Activated CD4-positive, alpha-beta T cell treated with anti-CD3 and anti-CD28 coated beads for 24 hours (primary cell): Measurements from ENCODE around the gene PTCH2.
"Not testable (repeated sequence)": the region's sequence is repeated elsewhere in the genome, so short reads cannot be mapped to it uniquely, and the experiment has no call there.

ENCODE experiments used
- DNase-seq, 2 donors: peaks; one replicate each; pipeline ENCODE4 v3.0.0-alpha.2; 2020; ENCODE audit warnings: low read depth in 2 of 2

The PTCH2 gene

DNA sequence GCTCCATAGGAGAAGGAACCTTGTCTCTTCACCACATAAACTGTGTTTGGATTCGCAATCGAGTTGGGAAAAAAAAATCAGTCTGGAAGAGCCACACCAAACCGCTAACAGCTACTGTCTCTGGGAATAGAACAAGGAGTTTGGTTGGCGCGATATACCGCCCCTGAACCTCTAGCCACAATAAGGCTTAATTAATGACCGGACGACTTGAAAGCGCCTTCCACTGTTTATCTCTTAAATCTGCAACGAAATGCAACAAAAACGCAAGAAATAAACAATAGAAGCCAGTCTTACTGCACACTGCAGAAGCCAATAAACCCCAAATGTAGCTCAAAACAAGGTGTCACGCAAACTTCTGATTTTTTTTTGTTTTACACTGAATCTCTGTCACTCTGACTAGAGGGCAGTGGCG lies 23.9 kb downstream of the PTCH2 start:
- DNase-seq = no peak

DNA sequence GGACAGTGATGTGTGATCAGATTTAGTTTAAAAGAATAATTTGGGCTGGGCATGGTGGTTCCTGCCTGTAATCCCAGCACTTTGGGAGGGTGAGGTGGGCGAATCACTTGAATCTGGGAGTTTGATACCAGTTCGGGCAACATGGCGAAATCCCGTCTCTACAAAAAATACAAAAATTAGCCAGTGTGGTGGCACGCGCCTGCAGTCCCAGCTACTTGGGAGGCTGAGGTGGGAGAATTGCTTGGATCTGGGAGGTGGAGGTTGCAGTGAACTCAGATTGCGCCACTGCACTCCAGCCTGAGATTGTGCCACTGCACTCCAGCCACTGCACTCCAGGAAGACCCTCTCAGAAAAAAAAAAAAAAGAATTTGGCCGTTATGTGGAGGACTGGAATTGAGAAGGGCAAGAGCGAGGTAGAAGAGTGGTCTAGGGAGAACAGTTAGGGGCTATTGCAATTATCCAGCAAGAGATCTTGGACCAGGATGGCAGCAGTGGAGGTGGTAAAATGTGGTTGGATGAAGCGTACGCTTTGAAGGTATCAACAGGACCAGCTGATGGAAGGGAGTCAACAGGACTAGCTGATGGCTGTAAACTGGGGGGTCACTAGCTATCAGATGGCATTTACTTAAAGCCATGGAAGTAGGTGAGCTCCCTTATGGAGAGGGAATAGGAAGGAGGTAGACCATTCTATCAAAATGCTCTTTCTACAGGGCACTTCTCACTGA lies 25.1 kb downstream of the PTCH2 start:
- no peak for DNase-seq

DNA sequence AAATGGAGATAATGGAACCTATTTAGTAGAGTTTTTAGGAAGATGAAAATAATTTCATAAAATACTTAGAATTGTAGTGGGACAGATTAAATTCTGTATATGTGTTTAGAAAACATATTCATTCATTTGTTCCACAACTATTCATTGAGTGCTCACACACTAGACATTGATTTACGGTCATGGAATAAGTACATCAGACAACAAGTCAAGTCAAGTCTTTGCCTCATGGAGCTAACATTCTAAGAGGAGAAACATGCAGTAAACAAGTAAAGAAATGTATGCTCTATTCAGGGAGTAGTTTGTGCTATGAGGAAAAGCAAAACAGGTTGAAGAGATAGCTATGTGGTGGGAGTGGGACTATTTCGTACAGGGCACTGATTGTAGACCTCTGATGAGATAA lies 25.7 kb downstream of the PTCH2 start:
- DNase-seq = no peak

DNA sequence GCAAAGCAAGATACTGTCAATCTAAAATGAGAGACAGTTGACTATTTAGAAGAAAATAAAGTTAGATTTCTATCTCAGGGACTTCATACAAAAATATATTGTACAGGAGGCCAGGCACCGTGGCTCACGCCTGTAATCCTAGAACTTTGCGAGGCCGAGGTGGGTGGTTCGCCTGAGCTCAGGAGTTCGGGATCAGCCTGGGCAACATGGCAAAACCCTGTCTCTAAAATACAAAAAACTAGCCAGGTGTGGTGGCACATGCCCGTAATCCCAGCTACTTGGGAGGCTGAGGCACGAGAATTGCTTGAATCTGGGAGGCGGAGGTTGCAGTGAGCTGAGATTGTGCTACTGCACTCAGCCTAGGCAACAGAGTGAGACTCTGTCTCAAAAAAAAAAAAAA lies 27.1 kb downstream of the PTCH2 start:
- DNase-seq = not testable (repeated sequence)

DNA sequence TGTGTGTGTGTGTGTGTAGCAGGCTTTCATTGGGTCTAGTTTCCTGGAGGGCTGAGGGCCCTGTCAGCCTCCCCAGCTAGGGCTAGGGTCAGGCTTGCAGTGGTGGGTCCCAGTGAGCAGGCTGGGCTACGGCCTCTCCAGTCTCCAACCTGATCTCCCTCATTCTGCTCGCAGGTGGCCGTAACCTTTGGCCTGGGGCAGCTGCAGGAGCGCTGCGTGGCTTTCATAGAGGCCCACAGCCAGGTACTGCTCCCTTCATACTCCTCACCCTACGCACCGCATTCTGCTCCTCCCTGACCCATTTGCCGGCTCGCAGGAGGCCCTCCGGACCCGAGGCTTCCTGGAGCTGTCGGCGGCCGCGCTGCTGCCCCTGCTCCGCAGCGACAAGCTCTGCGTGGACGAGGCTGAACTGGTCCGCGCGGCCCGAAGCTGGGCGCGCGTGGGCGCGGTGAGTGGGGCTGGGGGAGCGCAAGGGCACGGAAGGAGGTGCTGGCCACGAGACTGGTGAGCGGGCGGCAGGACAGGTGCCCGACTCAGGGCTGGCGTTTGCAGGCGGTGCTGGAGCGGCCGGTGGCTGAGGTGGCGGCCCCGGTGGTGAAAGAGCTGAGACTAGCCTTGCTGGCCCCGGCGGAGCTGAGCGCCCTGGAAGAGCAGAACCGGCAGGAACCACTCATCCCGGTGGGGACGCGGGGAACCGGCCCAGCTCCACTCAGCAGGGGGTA lies 30.1 kb downstream of the PTCH2 start:
- no peak for DNase-seq

DNA sequence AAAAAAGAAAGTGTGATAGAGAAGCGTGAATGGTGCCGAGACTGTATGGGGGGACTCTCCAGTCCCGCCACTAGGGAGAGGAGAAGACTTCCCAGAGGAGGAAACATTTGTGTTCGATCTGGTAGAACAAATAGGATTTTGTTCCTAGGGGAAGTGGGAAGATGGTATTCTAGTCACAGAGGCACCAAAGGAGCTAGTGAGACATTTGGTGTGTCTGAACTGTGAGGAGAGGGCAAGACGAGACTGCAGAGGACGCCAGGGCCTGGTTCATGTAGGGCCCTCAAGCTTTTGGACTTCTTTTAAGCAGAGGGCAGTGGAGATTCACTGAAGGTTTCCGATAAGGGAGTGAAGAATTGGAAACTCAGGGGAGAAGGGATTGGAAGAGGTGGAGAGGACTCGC lies 31.8 kb downstream of the PTCH2 start:
- no peak for DNase-seq

DNA sequence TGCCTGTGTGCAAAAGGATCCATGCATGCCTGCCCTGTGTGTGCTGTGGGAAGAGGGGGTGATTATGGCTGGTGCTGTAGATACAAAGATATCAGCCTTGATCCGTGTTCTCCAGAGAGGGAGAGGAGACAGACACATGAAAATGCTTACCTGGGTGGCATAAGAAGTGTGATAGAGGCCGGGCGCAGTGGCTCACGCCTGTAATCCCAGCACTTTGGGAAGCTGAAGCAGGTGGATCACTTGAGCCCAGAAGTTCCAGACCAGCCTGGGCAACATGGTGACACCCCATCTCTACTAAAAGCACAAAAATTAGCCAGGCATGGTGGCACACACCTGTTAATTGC lies 32.3 kb downstream of the PTCH2 start:
- DNase-seq = not testable (repeated sequence)

DNA sequence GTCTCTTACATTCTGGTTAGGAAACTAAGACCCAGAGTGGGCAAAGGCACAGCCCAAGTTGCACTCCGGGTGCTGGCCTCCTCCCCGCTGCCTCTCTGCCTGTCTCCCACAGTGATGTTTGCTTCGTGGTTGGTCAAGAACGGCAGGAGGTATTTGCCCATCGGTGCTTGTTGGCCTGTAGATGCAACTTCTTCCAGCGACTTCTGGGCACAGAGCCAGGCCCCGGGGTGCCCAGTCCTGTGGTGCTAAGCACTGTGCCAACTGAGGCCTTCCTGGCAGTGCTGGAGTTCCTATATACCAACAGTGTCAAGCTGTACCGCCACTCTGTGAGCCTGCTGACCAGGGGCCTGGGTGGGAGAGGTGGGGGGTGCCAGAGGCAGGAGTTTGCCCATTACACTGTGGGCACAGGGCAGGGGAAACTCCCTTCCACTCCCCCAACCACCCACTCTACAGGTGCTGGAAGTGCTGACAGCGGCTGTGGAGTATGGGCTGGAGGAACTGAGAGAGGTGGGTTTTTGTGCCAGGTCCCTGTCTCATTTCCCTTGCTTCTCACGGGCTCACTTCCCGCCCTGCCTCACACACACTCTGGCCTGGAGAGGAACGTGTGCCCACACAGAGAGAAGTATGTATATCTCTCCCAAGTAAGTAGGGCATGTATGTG lies 32.8 kb downstream of the PTCH2 start:
- no peak for DNase-seq

DNA sequence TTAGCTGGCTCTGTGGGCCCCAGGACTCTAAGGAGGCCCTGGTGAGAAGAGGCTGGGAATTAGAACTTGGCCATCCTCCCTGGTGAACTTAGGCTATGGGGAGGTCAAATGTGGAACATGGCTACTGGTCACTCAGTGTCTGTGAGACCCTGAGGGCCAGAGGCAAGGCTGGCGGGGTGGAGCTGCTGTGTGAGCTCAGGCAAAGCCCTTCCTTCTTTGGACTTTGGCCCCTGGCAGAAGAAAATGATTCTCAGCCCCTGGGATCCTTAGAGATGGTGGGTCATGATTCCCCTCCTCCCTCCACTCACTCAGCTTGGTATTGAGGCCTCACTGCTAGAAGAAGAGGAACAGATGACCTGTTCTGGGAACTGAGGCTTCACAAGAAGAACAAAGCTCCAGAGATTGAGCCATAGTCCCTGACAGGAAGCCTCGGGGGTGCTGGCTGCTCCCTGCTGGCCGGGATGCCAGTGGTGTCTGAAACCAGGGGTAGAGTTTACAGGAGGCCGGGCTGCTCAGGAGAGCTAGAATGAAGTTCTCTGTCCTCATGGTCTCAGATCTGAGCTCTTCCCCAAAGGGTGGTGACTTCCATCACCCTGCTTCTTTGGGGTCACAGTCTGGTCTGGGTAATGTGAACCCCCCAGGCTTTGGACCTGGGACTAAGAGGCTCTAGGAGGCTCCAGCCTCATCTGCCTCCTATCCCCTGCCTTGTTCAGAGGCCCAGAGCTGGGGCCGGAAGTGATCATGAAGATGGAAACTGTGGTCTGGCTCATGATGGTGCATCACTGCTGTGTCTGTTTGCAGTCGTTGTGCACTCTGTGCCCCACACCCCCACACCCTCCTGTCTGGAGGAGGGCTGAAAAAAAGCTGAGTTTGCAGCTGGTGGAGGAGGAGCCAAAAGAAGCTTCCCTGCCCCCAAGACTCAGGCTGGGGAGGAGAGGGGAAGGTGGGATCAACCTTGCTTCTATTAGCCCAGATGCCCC lies 33.8 kb downstream of the PTCH2 start:
- DNase-seq = peak; percentile 74 to 84

DNA sequence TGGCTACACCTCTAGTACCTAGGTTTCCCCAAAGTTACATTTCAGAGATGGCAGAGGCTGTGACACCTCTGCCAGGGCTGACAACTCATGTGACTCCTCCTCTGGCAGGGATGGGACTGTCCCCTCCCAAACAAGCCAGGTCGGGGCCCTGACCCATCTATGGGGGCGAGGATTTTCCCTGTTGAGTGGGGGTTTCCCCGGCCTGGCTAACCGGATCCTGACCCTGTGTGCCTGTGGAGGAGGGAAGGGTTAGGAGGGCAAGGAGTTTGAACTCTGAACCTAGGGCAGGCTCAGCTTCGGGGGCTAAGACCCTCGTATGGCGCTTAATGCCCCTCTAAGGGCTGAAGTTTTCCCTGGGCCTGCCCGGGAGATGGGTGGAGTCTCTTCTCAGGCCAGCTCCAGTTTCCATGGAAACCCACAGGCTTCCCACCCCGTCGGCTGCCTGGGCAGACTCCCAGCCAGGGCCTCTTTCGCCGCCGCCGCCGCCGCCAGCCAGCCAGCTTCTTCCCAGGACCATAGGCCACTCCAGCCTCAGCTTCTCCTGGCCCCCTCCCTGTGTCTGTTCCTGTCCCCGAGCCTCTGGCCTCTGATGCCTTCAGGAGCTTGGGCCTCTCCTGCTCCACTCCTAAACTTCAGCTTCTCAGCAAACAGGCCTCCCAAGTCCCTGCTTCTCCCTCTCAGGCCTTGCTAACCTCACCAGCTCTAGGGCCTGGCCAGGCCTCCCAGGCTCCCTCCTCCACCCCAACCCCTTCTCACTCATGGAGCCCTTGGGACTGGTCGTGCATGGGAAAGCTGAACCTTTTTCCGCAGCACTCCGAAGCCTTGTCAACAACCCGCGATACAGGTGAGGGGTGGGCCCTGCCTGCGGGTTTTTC lies 34.8 kb downstream of the PTCH2 start, which contains the start of gene BTBD19:
Gene BTBD19 (plus strand): TSS at position 461 of the 875 bp plus-strand sequence. CDS start 298 bp downstream, at position 759.
- peak in 1 of 2 donors; percentile 69 for DNase-seq

DNA sequence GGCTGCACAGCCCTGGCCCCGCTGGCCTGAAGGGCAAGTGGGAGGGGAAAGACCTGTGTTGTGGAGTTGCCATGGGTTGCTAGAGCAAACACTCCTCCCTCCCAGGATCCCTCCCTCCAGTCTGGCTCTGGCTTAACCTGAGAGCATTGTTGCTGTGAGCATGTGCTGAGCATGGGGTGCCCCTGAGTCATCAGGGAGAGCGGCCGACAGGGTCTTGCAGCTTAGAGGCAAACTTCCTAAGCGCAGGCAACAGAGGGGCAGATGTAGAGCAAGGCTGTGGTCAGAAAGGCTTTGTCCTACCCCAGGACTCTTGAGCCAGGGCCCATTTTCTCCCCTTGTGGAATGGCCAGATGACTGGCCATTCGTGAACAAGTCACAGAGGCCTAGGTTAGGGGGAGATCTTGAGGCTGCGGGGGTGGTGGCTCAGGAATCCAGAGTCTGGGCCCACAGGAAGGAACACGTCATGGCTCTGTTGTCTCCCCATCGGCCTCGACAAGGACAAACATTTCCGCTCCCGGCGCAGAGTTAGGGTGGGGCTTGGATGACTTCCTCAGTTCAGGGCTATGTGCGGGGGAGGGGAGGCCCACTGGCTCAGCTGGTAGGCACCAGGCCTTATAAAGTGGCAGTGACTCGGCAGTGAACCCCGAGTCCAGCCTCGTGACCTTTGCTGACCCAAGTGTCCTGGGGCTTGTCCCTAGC lies 35.5 kb downstream of the PTCH2 start:
- DNase-seq = peak; percentile 75 to 85

DNA sequence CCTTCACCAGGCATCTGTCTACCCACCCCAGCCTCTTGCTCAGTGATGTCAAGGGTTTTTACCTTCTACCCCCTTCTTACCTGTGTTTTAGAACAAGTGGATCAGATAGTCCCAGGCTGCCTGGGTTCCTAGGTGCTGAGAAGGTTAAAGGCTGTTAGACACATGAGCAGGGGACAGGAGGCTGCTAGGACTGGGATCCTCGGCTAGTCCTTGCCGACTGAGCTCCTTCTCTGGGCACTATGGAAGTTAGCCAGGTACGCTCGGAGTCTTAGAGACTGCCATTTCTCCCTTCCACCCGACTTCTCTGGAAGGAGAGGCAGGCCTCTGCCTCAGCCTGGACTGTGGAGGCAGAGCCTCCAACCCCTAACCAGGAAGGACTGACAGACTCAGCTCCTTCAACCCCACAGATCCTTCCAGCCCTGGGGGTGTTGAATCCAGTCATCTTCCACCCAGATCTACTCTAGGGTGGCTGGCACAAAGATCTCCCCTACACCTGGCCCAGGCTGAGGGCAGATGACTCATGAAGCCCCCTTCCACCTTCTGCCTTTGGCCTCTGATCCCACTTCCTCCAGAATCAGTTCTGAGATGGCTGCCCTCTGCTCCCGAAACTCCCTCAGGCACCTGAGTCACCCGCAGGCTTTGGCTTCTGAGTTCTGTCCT lies 36.2 kb downstream of the PTCH2 start, which contains the start of gene DYNLT4:
Gene DYNLT4 (minus strand): TSS at position 648 of the 660 bp plus-strand sequence. CDS start 683 bp downstream, outside the sequence.
- no peak for DNase-seq

DNA sequence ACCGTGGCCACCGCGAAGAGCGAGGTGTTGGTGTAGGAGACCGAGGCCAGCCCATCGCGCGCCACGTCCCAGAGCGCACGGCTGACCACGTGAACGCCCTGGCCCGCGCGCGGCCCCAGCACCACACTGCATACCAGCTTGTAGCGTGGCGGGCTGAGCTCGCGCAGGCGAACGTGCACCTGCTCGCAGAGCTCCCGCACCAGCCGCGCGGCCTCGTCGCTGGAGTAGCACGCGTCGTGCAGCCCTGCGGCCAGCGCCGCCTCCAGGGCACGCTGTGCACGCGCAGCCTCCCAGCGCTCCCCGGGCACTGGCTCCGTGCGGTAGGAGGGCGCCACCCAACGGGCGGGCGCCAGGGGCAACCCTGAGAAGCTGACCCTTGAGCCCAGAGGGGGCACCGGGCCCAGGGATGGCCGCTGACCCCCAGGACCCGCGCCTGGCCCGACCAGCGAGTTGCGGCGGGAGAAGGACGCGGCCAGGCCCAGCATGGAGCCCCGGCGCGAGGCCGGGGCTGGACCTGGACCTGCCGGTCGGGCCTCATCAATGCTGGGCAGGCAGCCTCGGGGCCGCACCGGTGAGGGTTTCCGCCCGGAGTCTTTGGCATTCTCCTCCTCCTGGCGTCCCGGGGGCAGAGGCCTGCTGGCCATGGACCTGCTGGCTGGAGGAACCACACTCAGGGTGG lies 36.9 kb downstream of the PTCH2 start:
- no peak for DNase-seq

DNA sequence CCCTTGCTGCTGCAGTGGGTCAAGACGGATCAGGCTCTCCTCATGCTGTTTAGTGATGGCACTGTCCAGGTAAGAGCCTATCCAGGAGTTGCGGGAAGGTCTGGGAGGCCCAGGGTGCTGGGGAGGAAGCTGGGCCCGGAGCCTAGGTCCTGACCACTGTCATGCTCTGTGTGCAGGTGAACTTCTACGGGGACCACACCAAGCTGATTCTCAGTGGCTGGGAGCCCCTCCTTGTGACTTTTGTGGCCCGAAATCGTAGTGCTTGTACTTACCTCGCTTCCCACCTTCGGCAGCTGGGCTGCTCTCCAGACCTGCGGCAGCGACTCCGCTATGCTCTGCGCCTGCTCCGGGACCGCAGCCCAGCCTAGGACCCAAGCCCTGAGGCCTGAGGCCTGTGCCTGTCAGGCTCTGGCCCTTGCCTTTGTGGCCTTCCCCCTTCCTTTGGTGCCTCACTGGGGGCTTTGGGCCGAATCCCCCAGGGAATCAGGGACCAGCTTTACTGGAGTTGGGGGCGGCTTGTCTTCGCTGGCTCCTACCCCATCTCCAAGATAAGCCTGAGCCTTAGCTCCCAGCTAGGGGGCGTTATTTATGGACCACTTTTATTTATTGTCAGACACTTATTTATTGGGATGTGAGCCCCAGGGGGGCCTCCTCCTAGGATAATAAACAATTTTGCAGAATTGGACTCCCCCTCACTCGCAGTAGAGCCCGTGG lies 37.6 kb downstream of the PTCH2 start:
- no peak for DNase-seq

DNA sequence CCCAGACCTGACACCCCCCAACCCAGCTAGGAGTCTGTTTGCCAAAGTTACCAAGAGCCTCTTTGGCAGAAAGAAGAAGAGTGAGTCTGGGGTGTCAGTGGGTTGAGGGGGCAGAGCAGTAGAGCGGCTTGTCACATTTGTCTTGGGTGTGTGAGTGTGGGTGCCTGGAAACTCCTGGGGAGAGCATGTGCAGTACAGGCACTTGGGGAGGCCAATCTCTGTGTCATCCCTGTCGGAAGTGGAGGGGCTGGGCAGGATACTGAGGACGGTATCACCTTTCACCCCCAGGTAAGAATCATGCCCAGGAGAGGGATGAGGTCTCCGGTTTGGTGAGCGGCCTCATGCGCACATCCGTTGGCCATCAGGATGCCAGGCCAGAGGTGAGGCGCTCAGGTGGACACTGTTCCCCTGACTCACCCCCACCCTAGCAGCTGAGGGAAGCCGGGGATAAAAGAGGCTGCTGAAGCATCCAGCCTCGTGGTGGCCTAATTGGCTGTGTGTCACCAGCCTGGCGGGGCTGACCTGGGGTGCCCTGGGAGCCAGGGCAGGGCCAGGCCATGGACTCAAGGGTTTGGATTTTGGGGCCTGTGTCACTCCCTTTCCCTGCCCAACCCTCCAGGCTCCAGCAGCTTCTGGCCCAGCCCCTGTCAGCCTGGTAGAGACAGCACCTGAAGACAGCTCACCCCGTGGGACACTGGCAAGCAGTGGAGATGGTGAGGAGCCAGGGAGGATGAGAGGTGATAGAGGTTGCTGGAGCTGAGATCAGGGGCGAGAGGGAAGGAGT lies 39.5 kb downstream of the PTCH2 start:
- no peak for DNase-seq

DNA sequence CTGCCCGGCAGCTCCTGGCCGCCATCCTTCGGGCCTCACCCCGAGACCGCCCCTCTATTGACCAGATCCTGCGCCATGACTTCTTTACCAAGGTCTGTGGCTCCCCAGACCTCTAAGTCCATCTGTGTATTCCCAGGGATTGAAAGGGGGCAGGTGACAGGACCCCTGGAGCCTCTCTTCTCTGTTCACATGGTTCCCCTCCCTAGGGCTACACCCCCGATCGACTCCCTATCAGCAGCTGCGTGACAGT lies 40.1 kb downstream of the PTCH2 start:
- DNase-seq = no peak

DNA sequence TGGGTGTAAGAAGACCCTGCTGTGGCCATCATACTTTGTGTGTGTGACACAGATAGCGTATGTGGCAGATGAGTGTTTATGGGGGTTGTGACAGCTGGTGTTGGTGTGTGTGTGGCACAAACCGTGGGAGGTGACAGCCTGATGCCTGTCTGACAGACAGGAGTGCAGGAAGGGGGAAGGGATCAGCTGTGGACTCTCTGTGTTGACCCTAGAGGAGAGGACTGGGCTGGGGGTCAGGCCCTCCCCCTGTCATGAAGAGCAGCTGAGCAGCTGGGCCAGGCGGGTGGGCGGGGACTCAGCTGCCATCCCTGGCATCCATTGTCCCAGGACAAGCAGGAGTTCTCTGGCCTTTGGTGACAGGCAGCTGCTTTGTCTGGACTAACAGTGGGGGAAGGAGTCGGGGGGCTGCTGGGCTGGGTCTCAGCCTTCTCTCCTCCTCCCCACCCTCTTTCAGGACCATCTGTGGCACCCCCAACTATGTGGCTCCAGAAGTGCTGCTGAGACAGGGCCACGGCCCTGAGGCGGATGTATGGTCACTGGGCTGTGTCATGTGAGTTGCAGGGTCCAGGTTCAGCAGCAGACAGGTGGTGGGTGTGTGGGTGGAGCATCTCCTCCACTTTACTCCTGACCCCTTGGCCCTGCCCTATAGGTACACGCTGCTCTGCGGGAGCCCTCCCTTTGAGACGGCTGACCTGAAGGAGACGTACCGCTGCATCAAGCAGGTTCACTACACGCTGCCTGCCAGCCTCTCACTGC lies 40.6 kb downstream of the PTCH2 start:
- no peak for DNase-seq
